ENCODE results near the gene LRRC56.

DNA sequence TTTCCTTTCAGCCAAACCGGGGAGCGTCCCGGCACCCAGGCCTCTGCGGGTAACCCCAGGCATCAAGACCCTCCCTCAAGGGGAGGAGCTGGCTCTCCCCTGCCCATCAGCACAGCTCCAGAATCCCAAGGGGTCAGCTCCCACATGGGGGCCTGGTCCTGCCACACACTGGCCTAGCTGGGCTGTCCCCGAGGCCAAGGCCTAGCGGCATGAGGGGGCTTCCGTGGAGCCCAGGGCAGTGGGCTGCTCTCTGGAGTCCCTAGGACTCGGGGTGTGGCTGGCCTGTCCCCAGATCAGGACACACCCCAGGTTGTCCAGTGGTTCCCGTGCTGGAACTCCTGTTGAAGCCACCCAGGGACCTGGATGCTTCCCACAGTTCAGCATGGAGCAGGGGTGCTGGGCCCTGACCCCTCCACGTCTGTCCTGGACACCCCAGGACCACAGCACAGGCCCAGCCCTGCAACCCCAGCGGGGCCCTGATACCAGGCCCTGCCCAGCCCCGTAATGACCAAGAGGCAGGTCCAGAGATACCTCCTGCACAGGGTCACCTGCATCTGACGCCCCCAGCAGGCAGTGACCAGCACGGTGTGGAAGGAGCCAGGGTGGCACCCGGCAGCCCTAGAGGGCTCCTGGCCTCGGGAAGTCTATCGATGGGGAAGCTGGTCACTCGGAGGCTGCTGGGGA is 7.5 kb upstream of the LRRC56 start:
- TF ChIP-seq, protein P1, sequence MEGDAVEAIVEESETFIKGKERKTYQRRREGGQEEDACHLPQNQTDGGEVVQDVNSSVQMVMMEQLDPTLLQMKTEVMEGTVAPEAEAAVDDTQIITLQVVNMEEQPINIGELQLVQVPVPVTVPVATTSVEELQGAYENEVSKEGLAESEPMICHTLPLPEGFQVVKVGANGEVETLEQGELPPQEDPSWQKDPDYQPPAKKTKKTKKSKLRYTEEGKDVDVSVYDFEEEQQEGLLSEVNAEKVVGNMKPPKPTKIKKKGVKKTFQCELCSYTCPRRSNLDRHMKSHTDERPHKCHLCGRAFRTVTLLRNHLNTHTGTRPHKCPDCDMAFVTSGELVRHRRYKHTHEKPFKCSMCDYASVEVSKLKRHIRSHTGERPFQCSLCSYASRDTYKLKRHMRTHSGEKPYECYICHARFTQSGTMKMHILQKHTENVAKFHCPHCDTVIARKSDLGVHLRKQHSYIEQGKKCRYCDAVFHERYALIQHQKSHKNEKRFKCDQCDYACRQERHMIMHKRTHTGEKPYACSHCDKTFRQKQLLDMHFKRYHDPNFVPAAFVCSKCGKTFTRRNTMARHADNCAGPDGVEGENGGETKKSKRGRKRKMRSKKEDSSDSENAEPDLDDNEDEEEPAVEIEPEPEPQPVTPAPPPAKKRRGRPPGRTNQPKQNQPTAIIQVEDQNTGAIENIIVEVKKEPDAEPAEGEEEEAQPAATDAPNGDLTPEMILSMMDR (IDR thresholded peaks at IDR 0.05), result no peak
- TF ChIP-seq POLR2A (IDR thresholded peaks at IDR 0.05) (no peak), POLR2AphosphoS5 (IDR thresholded peaks at IDR 0.05) (no peak)

Data from breast epithelium (tissue), 3 donors.